ENCODE measurements around the gene GAB1. TPM values are rescaled to one million over a fixed set of nuclear protein-coding genes. Genes with fewer than 3 reads are reported as not detected.

GAB1 gene
- total RNA-seq, result 29.4 and 41.1 TPM in 2 replicates

DNA sequence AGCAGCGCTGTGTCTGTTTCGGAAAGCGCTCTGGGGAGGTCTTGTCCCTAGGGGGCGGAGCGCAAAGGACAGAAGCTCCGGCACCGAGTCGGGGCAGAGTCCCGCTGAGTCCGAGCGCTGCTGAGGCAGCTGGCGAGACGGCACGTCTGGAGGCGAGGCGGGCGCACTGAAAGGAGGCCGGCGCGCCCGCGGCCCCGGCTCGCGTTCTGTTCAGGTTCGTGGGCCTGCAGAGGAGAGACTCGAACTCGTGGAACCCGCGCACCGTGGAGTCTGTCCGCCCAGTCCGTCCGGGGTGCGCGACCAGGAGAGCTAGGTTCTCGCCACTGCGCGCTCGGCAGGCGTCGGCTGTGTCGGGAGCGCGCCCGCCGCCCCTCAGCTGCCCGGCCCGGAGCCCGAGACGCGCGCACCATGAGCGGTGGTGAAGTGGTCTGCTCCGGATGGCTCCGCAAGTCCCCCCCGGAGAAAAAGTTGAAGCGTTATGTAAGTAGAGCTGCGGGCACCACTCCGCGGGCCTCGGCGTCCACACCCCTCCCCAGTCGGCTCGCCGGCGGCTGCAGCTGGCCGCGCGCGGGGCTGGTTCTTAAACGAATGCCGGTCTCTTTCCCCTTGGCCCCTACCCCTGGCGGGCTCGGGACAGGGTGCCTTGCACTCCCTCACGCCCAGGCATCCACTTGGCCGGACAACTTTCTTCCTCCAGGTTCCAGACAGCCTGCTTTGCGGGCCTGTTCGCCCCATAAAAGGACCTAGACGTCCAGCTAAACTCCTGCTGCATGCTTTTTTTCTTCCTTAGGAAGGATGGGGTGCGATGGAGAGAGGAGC is at the start of gene GAB1:
Gene GAB1, plus strand, starts transcription at position 96 of the 819 bp plus-strand sequence. Its CDS starts 313 bp downstream, at position 409.

GRCh38 chr4:143513314-143514168 is 176.9 kb downstream of the GAB1 start, which contains the start of gene SMARCA5:
Gene SMARCA5 (plus strand): TSS chr4:143513702. CDS start chr4:143513925, 223 bp downstream.

Small RNAs within 50 kb of the gene (small RNA-seq; reads per million reads assigned to genes)
- not detected for gene MIR3139
- gene RF00019, result not detected

Other genes with a start within 250 kb of the GAB1 start
- 36.7 and 37.3 TPM in 2 replicates for gene USP38, start 152.0 kb upstream of the GAB1 start, total RNA-seq
- 78.4 and 84.7 TPM in 2 replicates for gene SMARCA5, start 176.8 kb downstream of the GAB1 start, total RNA-seq

Measured in thoracic aorta endothelial cell (primary cell).